Loucy (cell line): ENCODE measurements around the gene C8A.

Experiments
- H2AFZ ChIP-seq: fragments of 200-600 bp; sonication (generic); 2 replicates; pipeline ENCODE4 v1.6.0; 2016; ENCODE audit warnings: antibody characterized with exemption, mild to moderate bottlenecking, low read length, moderate library complexity
- H3F3A ChIP-seq: fragments of 200-600 bp; 2 replicates; pipeline ENCODE4 v1.6.0; 2016; ENCODE audit warnings: antibody characterized with exemption, low read depth, mild to moderate bottlenecking
- H3K27me3 ChIP-seq: fragments of 200-600 bp; sonication (generic); 2 replicates; pipeline ENCODE4 v1.6.1; 2014; ENCODE audit warnings: low read length, mild to moderate bottlenecking; ENCODE audit not compliant: insufficient read depth, poor library complexity, severe bottlenecking
- H3K36me3 ChIP-seq: fragments of 200-600 bp; sonication (generic); 2 replicates; pipeline ENCODE4 v1.6.1; 2016; ENCODE audit warnings: low read length; ENCODE audit not compliant: insufficient read depth
- H3K4me1 ChIP-seq: fragments of 200-600 bp; sonication (generic); 2 replicates; pipeline ENCODE4 v1.5.1; 2014; ENCODE audit warnings: low read length, mild to moderate bottlenecking; ENCODE audit not compliant: insufficient read depth, poor library complexity, severe bottlenecking
- H3K4me2 ChIP-seq: fragments of 200-600 bp; sonication (generic); 2 replicates; pipeline ENCODE4 v1.6.0; 2014; ENCODE audit warnings: antibody characterized with exemption, low read length, low read depth, mild to moderate bottlenecking; ENCODE audit not compliant: poor library complexity, severe bottlenecking
- H3K4me3 ChIP-seq: fragments of 200-600 bp; sonication (generic); 2 replicates; pipeline ENCODE4 v1.5.1; 2014; ENCODE audit warnings: low read length, mild to moderate bottlenecking, mixed read lengths; ENCODE audit not compliant: poor library complexity, severe bottlenecking
- H3K79me2 ChIP-seq: fragments of 200-600 bp; sonication (generic); 2 replicates; pipeline ENCODE4 v1.6.1; 2014; ENCODE audit warnings: low read length; ENCODE audit not compliant: insufficient read depth
- H3K9ac ChIP-seq: fragments of 200-600 bp; sonication (generic); 2 replicates; pipeline ENCODE4 v1.6.0; 2014; ENCODE audit warnings: mild to moderate bottlenecking, low read depth, low read length, moderate library complexity; ENCODE audit not compliant: poor library complexity, severe bottlenecking
- H3K9me2 ChIP-seq: fragments of 200-600 bp; sonication (generic); replicated peaks from 2 replicates; pipeline ENCODE4 v1.6.1; 2016; ENCODE audit warnings: low read depth, low read length, mixed read lengths
- H3K9me3 ChIP-seq: fragments of 200-600 bp; sonication (generic); 2 replicates; pipeline ENCODE4 v1.6.1; 2014; ENCODE audit warnings: mild to moderate bottlenecking, antibody characterized with exemption, low read length, low read depth; ENCODE audit not compliant: insufficient read depth
- H4K20me1 ChIP-seq: fragments of 200-600 bp; sonication (generic); 2 replicates; pipeline ENCODE4 v1.6.0; 2014; ENCODE audit warnings: antibody characterized with exemption, low read length, mild to moderate bottlenecking; ENCODE audit not compliant: insufficient read depth, poor library complexity, severe bottlenecking
- EZH2phosphoT487 ChIP-seq: fragments of 200-600 bp; IDR thresholded peaks from 2 replicates; pipeline ENCODE4 v1.6.1; 2018; ENCODE audit warnings: antibody characterized with exemption, mild to moderate bottlenecking, moderate library complexity, borderline replicate concordance
- TF ChIP-seq, protein P1 (sequence below): fragments of 200-600 bp; sonication (generic); conservative IDR thresholded peaks from 2 replicates; pipeline ENCODE4 v1.5.1; 2014; ENCODE audit warnings: mild to moderate bottlenecking, antibody characterized with exemption, low read length

Gene C8A

DNA sequence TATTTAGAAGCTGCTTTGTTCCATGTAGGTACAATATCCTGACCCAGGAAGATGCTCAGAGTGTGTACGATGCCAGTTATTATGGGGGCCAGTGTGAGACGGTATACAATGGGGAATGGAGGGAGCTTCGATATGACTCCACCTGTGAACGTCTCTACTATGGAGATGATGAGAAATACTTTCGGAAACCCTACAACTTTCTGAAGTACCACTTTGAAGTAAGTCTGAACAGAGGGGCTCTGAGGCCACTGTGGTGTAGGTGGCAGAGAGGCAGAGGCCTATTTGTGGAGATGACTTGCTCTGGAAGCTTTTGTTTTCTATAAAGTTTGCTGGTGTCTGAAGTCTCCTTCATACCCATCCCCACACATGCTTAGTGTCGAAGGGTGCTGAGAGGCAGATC, 26.8 kb downstream of the C8A start:
- Histone ChIP-seq H3K9me3 (no peaks in the 10 kb centered on the region), H3K4me2 (no peak overlapping the region), H3K27me3 (no peaks in the 10 kb centered on the region), H3K79me2 (no peaks in the 10 kb centered on the region), H3K9ac (no peak overlapping the region), H3F3A (no peaks in the 10 kb centered on the region), H3K36me3 (no peaks in the 10 kb centered on the region), H3K4me3 (no peak overlapping the region), H3K4me1 (no peaks in the 10 kb centered on the region), H3K9me2 (no peaks in the 10 kb centered on the region), H4K20me1 (no peaks in the 10 kb centered on the region), H2AFZ (no peak overlapping the region)
- TF ChIP-seq EZH2phosphoT487, result no peak
- TF ChIP-seq, protein P1, sequence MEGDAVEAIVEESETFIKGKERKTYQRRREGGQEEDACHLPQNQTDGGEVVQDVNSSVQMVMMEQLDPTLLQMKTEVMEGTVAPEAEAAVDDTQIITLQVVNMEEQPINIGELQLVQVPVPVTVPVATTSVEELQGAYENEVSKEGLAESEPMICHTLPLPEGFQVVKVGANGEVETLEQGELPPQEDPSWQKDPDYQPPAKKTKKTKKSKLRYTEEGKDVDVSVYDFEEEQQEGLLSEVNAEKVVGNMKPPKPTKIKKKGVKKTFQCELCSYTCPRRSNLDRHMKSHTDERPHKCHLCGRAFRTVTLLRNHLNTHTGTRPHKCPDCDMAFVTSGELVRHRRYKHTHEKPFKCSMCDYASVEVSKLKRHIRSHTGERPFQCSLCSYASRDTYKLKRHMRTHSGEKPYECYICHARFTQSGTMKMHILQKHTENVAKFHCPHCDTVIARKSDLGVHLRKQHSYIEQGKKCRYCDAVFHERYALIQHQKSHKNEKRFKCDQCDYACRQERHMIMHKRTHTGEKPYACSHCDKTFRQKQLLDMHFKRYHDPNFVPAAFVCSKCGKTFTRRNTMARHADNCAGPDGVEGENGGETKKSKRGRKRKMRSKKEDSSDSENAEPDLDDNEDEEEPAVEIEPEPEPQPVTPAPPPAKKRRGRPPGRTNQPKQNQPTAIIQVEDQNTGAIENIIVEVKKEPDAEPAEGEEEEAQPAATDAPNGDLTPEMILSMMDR, result no peak

DNA sequence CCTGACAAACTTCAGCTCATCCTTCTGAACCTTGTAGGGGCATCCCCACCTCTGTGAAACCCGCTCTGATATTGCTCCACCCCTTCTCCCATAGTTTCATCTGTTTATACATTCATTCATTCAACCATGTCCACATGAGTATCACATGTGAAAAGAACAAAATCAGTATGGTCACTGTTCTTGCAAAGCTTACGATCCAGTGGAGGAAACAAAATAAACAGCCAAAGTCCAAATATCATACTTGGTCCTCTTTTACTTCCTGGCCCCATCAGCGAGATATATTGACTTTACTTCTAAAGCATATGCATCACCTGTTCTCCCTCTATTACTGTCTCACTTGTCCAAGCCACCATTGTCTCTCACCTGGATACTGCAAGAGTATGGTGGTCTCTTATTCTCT, 35.6 kb downstream of the C8A start:
- H4K20me1 ChIP-seq, result no peaks in the 10 kb centered on the region
- H3K36me3 ChIP-seq, result no peaks in the 10 kb centered on the region
- H3K4me3 ChIP-seq, result no peak overlapping the region
- no peaks in the 10 kb centered on the region for H3K9me2 ChIP-seq
- no peak overlapping the region for H2AFZ ChIP-seq
- H3K79me2 ChIP-seq, result no peaks in the 10 kb centered on the region
- no peaks in the 10 kb centered on the region for H3K4me1 ChIP-seq
- H3K4me2 ChIP-seq, result no peak overlapping the region
- TF ChIP-seq, protein P1, result no peak
- no peak for TF ChIP-seq EZH2phosphoT487
- H3K9ac ChIP-seq, result no peak overlapping the region
- H3F3A ChIP-seq, result no peaks in the 10 kb centered on the region
- H3K9me3 ChIP-seq, result no peaks in the 10 kb centered on the region
- H3K27me3 ChIP-seq, result no peaks in the 10 kb centered on the region

DNA sequence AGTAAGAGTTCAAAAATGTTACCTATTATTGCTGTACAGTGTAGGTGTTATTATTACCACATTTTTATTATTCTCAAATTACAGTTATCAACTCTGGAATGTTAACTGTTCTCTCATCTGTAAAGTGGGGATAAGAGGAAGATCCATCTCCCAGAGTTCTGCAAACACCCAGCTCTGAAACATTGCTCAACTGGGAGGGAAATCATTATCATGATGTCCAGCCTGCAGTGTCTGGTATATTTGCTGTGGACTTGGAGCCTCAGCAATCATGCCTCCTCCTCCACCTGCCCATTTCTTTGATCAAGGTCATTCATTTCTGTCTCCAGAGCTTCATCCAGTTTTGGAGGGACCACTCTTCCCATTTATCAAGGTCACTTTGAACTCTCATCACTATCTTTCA, 39.4 kb downstream of the C8A start:
- Histone ChIP-seq H3K4me2 (no peak overlapping the region), H3K9ac (no peak overlapping the region), H3K79me2 (no peaks in the 10 kb centered on the region), H3K27me3 (no peaks in the 10 kb centered on the region), H3F3A (no peaks in the 10 kb centered on the region), H4K20me1 (no peaks in the 10 kb centered on the region), H2AFZ (no peak overlapping the region), H3K4me1 (no peaks in the 10 kb centered on the region), H3K36me3 (no peaks in the 10 kb centered on the region), H3K4me3 (no peak overlapping the region), H3K9me3 (no peaks in the 10 kb centered on the region), H3K9me2 (no peaks in the 10 kb centered on the region)
- TF ChIP-seq, protein P1, result no peak
- no peak for TF ChIP-seq EZH2phosphoT487
